Activated T-cell treated with anti-CD3 and anti-CD28 coated beads for 48 hours (primary cell): ENCODE results near the gene TENT5C.

Source experiments
- DNase-seq: peaks from one replicate; pipeline ENCODE4 v3.0.0-alpha.2; 2020; ENCODE audit warnings: low read depth

TENT5C gene

GRCh38 chr1:117592155-117592554 is 13.7 kb upstream of the TENT5C start:
- no peak for DNase-seq

- no peak for DNase-seq
These were observed 11.4 kb upstream of the TENT5C start for GRCh38 chr1:117594261-117594990.

GRCh38 chr1:117596023-117596720 is 9.7 kb upstream of the TENT5C start:
- DNase-seq = no peak

GRCh38 chr1:117598489-117598888 is 7.4 kb upstream of the TENT5C start:
- DNase-seq = no peak

GRCh38 chr1:117599286-117600221 is 6.3 kb upstream of the TENT5C start:
- DNase-seq = no peak

- DNase-seq = no peak
These were observed 5.4 kb upstream of the TENT5C start for GRCh38 chr1:117600325-117600943.

GRCh38 chr1:117600966-117601365 is 4.9 kb upstream of the TENT5C start:
- DNase-seq = no peak

- DNase-seq = no peak
These were observed 3.0 kb upstream of the TENT5C start for GRCh38 chr1:117602862-117603261.

GRCh38 chr1:117605164-117605773 is 579 bp upstream of the TENT5C start:
- DNase-seq = no peak

GRCh38 chr1:117606649-117607430 is 992 bp downstream of the TENT5C start:
- peak; percentile 34 for DNase-seq

- peak; percentile 12 for DNase-seq
These were observed 1.6 kb downstream of the TENT5C start for GRCh38 chr1:117607471-117607870.

- DNase-seq = no peak
These were observed 2.3 kb downstream of the TENT5C start for GRCh38 chr1:117608115-117608615.

- DNase-seq = no peak
These were observed 2.9 kb downstream of the TENT5C start for GRCh38 chr1:117608758-117609157.

GRCh38 chr1:117609471-117609911 is 3.6 kb downstream of the TENT5C start:
- no peak for DNase-seq

GRCh38 chr1:117610036-117610435 is 4.2 kb downstream of the TENT5C start:
- DNase-seq = no peak

- no peak for DNase-seq
These were observed 5.3 kb downstream of the TENT5C start for GRCh38 chr1:117611121-117611601.

- DNase-seq = no peak
These were observed 6.1 kb downstream of the TENT5C start for GRCh38 chr1:117611894-117612483.

GRCh38 chr1:117612517-117613248 is 6.8 kb downstream of the TENT5C start:
- no peak for DNase-seq

GRCh38 chr1:117613249-117613968 is 7.6 kb downstream of the TENT5C start:
- DNase-seq = no peak
